OCI-LY7 (cell line): ENCODE measurements around the gene JAM2.

Source experiments
- EZH2phosphoT487 ChIP-seq: fragments of 200-600 bp; sonication (generic); IDR thresholded peaks from 2 replicates; pipeline ENCODE4 v1.6.1; 2018; ENCODE audit warnings: low read depth, borderline replicate concordance, mild to moderate bottlenecking, mixed run types, antibody characterized with exemption, low read length, moderate library complexity, mixed read lengths
- TF ChIP-seq, protein P1 (sequence below): fragments of 200-600 bp; sonication (generic); conservative IDR thresholded peaks from 2 replicates; pipeline ENCODE4 v1.5.1; 2014; ENCODE audit warnings: mild to moderate bottlenecking, antibody characterized with exemption, low read length, moderate library complexity, mixed read lengths

DNA sequence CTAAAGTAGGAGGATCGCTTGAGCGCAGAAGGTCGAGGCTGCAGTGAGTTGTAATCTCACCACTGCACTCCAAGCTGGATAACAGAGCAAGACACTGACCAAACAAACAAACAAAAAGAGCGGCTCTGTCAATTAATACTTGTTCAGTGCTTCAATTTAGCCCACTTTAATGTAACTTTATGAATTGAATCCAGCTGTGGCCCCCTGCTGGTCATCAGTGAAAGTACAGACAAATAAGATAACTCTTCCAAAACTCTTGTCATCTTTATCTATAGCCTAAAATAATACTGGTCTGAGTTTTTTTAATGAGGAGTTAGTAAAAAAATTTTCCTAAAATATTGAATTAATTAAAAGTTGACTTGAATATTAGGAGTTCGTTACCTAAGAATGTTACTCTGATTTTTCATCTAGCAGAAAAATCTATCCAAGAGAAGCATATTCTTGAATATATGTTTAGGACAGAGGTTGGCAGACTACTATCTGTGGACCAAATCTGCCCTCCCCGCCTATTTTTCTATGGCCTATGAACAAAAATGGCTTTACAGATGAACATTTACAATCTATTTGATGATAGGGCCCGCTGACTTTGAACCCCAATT is 69.5 kb downstream of the JAM2 start:
- TF ChIP-seq, protein P1, sequence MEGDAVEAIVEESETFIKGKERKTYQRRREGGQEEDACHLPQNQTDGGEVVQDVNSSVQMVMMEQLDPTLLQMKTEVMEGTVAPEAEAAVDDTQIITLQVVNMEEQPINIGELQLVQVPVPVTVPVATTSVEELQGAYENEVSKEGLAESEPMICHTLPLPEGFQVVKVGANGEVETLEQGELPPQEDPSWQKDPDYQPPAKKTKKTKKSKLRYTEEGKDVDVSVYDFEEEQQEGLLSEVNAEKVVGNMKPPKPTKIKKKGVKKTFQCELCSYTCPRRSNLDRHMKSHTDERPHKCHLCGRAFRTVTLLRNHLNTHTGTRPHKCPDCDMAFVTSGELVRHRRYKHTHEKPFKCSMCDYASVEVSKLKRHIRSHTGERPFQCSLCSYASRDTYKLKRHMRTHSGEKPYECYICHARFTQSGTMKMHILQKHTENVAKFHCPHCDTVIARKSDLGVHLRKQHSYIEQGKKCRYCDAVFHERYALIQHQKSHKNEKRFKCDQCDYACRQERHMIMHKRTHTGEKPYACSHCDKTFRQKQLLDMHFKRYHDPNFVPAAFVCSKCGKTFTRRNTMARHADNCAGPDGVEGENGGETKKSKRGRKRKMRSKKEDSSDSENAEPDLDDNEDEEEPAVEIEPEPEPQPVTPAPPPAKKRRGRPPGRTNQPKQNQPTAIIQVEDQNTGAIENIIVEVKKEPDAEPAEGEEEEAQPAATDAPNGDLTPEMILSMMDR, result peak; percentile 95
- no peak for TF ChIP-seq EZH2phosphoT487
